HK-2 (cell line): ENCODE data around the gene CLCA1.

Source experiments
- DNase-seq: peaks from one replicate; pipeline ENCODE4 v3.0.0-alpha.2; 2018; ENCODE audit not compliant: unreplicated experiment

CLCA1 gene

GRCh38 chr1:86468501-86468977 is at the start of gene CLCA1:
Gene CLCA1, plus strand, starts transcription at chr1:86468927. Its CDS starts 45 bp downstream, at chr1:86468972.
- DNase-seq: no peak

- DNase-seq: no peak
Measured at GRCh38 chr1:86419277-86419903, 49.3 kb upstream of the CLCA1 start.

- no peak for DNase-seq
Measured at GRCh38 chr1:86421601-86422280, 47.0 kb upstream of the CLCA1 start.

GRCh38 chr1:86423473-86423872 is 45.3 kb upstream of the CLCA1 start:
- DNase-seq: no peak

- no peak for DNase-seq
Measured at GRCh38 chr1:86423873-86424272, 44.9 kb upstream of the CLCA1 start, which contains the start of gene CLCA2. Gene CLCA2, plus strand, starts transcription at chr1:86424171. Its CDS starts 77 bp downstream, at chr1:86424248.

GRCh38 chr1:86429122-86429725 is 39.5 kb upstream of the CLCA1 start:
- DNase-seq: no peak

- DNase-seq: no peak
Measured at GRCh38 chr1:86429835-86430234, 38.9 kb upstream of the CLCA1 start.

- DNase-seq: no peak
Measured at GRCh38 chr1:86430376-86430775, 38.4 kb upstream of the CLCA1 start.

- DNase-seq: no peak
Measured at GRCh38 chr1:86434059-86434458, 34.7 kb upstream of the CLCA1 start.

GRCh38 chr1:86435327-86435726 is 33.4 kb upstream of the CLCA1 start:
- DNase-seq: no peak

GRCh38 chr1:86436041-86436440 is 32.7 kb upstream of the CLCA1 start:
- DNase-seq: no peak

- no peak for DNase-seq
Measured at GRCh38 chr1:86441581-86441980, 27.1 kb upstream of the CLCA1 start.

GRCh38 chr1:86441997-86442396 is 26.7 kb upstream of the CLCA1 start:
- DNase-seq: no peak

GRCh38 chr1:86445919-86446318 is 22.8 kb upstream of the CLCA1 start:
- DNase-seq: no peak

GRCh38 chr1:86447198-86447790 is 21.4 kb upstream of the CLCA1 start:
- DNase-seq: no peak

- no peak for DNase-seq
Measured at GRCh38 chr1:86448670-86449069, 20.1 kb upstream of the CLCA1 start.

- no peak for DNase-seq
Measured at GRCh38 chr1:86449103-86449502, 19.6 kb upstream of the CLCA1 start.

GRCh38 chr1:86450847-86451246 is 17.9 kb upstream of the CLCA1 start:
- DNase-seq: no peak

- DNase-seq: no peak
Measured at GRCh38 chr1:86453664-86454063, 15.1 kb upstream of the CLCA1 start.

- no peak for DNase-seq
Measured at GRCh38 chr1:86455073-86455472, 13.7 kb upstream of the CLCA1 start.

GRCh38 chr1:86460998-86461397 is 7.7 kb upstream of the CLCA1 start:
- DNase-seq: no peak

GRCh38 chr1:86461482-86461881 is 7.2 kb upstream of the CLCA1 start:
- no peak for DNase-seq

GRCh38 chr1:86464819-86465218 is 3.9 kb upstream of the CLCA1 start:
- DNase-seq: no peak
